ENCODE measurements around the gene MMS19. TPM values are rescaled to one million over a fixed set of nuclear protein-coding genes. Genes with fewer than 3 reads are reported as not detected.

The MMS19 gene, protein sequence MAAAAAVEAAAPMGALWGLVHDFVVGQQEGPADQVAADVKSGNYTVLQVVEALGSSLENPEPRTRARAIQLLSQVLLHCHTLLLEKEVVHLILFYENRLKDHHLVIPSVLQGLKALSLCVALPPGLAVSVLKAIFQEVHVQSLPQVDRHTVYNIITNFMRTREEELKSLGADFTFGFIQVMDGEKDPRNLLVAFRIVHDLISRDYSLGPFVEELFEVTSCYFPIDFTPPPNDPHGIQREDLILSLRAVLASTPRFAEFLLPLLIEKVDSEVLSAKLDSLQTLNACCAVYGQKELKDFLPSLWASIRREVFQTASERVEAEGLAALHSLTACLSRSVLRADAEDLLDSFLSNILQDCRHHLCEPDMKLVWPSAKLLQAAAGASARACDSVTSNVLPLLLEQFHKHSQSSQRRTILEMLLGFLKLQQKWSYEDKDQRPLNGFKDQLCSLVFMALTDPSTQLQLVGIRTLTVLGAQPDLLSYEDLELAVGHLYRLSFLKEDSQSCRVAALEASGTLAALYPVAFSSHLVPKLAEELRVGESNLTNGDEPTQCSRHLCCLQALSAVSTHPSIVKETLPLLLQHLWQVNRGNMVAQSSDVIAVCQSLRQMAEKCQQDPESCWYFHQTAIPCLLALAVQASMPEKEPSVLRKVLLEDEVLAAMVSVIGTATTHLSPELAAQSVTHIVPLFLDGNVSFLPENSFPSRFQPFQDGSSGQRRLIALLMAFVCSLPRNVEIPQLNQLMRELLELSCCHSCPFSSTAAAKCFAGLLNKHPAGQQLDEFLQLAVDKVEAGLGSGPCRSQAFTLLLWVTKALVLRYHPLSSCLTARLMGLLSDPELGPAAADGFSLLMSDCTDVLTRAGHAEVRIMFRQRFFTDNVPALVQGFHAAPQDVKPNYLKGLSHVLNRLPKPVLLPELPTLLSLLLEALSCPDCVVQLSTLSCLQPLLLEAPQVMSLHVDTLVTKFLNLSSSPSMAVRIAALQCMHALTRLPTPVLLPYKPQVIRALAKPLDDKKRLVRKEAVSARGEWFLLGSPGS
- total RNA-seq (2014; rRNA removed; shearing (Covaris generic)) = 73.9 and 87.0 TPM in 2 replicates

DNA sequence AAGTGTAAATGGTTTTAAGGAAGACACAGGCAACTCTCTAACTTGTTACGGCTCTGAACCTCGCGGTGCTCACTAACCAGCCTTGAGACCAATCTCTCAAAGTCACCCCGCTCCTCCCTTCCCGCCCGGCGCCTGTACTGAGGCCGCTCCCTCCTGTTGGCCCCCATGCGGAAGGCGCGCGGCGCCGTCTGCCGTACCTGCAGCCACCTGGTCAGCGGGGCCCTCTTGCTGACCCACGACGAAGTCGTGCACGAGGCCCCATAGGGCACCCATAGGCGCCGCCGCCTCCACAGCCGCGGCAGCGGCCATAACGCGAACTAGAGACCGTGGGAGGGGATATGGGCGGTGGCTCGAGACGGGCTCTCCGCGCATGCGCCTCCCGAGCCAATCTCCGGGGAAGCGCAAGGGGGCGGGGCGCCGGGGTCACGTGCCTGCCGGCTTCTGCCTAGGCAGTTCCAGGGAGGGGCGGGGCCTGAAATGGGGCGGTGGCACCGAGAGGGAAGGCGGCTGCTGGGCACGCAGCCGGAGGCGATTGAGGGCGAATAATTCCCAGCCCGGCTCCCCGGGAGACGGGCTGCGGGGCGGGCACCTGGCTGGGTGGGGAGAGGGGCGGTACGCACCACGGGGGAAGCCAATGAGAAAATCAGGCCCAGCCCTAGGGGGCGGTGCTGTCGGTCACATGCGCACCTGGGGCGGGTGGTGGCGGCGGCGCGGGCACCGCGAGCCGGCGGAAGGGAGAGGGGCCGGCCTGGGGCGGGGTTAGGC lies at the start of gene MMS19:
Gene MMS19 (minus strand): TSS at position 347 of the 765 bp plus-strand sequence. CDS start 38 bp downstream, at position 309.
- DNase-seq (ENCODE audit: low read depth) = peak; percentile 95

- peak; percentile 19 for DNase-seq (ENCODE audit: low read depth)
Measured at GRCh38 chr10:97547962-97548361, 49.7 kb upstream of the MMS19 start.

- no peak for DNase-seq (ENCODE audit: low read depth)
Measured at GRCh38 chr10:97547271-97547600, 49.0 kb upstream of the MMS19 start.

DNA sequence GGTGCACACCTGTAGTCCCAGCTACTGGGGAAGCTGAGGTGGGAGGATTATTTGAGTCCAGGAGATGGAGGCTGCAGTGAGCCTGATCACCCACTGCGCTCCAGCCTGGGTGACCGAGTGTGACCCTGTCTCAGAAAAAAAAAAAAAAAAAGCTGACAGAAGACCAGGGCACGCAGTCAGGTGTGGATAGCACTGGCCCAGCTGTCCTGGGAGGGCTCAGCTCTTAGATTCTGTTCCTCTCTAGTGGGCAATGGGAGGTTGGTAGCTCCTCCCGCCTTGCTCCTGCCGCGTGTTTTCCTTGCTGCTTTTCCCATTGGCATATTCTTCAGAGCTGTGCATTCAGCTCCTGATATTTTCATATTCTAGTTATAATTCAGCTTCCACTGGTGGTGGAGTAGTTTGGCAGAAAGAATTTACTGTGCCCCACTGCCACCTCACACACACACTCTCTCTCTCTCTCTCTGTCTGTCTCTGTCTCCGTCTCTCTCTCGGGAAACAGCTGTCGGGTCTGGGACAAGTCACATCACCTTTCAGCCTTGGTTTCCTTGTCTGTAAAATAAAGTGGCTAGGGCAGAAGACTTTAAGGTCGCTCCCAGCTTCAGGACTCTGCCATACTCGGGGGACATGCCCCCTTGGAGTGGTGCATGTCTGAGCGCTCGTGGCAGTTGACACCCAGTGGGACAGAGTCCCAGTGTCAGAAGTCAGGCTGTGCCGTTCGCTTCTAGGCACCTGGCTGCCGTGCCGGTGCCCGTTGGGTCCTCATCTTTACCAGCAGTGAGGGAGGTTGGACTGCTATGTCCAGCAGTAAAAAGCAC lies 48.4 kb upstream of the MMS19 start:
- DNase-seq (ENCODE audit: low read depth) = no peak

DNA sequence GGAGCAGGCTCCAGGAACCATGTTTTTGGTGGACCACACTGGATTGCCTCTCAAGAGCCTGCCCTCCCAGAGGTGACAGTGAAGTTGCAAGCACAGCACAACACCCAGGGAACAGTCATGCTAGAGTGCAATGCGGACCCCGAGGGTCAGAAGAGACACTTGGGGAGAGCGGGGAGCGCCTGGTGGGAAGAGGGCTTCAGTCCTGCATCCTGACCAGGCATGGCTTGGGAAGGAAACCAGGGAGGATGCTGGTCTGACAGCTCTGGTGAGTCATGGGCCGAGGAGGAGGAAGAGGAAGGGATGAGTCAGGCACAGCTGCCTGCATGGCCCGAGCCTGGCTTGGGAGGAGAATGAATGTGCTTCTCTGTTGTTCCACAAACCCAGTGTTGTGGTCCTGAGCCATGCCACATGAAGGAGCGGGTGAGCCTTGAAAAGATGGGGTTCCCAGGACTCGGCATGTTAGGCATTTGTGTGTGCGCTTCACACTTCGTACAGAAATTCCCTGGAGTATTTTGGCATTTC lies 44.9 kb upstream of the MMS19 start:
- DNase-seq (ENCODE audit: low read depth) = peak; percentile 98

- peak; percentile 94 for DNase-seq (ENCODE audit: low read depth)
Measured at GRCh38 chr10:97542169-97543024, 44.2 kb upstream of the MMS19 start.

DNA sequence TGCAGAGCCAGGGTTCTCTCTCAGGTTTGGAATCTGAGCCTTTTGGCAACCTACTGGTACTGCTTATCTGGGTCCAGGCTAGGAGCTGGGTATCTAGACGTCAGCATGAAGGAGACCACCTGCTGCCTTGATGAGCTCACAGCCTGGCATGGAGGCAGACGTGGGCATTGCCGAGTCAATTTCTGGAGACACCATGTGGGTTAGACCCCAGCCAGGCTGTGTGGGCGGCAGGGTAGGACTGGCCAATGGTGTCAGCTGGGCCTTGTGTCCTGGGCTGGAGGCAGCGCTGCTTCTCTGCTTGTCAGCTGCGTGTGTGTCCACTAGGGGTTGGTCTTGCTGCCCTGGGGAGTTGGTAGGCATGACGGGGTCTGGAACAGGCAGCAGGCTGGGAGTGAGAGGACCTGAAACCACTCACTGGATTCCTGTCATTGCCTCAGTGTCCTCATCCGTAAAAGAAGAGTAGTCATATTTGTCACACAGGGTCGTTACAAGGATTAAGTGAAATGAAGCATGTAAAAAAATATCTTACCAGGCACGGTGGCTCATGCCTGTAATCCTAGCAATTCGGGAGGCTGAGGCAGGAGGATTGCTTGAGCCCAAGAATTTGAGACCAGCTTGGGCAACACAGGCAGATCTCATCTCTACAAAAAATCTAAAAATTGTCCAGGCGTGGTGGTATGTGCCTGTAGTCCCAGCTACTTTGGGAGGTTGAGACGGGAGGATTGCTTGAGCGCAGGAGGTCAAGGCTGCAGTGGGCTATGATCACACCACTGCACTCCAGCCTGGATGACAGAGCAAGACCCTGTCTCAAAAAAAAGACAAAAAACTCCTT lies 42.7 kb upstream of the MMS19 start:
- no peak for DNase-seq (ENCODE audit: low read depth)

GRCh38 chr10:97539523-97540200 lies 41.4 kb upstream of the MMS19 start:
- DNase-seq (ENCODE audit: low read depth) = peak; percentile 61

DNA sequence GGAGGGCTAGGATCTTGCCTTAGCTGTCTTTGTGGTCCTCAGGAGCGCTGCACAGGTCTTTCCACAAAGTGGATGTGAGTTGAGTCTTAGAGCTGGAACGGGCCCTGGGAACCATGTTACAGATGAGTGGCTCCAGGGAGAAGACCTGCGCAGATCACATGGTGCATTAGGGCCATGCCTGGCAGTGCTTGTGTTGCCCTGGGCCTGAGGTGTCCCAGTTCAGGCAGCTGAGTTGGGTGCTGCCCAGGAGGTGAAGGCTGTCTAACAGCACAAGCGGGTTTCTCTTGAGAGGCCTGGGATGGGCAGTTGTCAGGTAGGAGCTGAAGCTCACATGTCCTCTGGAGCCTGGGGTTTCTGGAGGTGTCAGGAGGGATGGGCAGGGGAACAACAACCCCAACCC lies 40.6 kb upstream of the MMS19 start:
- no peak for DNase-seq (ENCODE audit: low read depth)

DNA sequence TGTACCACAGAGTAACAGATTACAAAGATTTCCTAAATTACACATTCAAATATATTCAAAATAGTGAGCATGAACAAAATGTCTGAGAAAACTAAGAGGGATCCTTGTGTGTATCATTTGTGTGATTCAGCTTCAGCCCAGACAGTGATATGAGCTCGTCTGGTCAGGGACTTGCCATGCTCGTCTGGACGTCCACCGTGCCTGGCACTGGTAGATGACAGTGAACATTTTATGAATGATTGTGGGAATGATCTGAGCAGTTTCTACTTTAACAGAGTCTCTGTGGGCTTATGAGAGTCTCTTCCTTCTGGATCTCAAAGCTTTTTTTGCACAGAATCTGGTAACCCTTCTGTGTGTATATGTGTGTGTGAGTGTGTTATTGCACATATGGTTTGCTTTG lies 40.2 kb upstream of the MMS19 start:
- peak; percentile 40 for DNase-seq (ENCODE audit: low read depth)

- no peak for DNase-seq (ENCODE audit: low read depth)
Measured at GRCh38 chr10:97537186-97537869, 39.1 kb upstream of the MMS19 start.

- DNase-seq (ENCODE audit: low read depth) = peak; percentile 33
Measured at GRCh38 chr10:97534746-97535367, 36.6 kb upstream of the MMS19 start.

DNA sequence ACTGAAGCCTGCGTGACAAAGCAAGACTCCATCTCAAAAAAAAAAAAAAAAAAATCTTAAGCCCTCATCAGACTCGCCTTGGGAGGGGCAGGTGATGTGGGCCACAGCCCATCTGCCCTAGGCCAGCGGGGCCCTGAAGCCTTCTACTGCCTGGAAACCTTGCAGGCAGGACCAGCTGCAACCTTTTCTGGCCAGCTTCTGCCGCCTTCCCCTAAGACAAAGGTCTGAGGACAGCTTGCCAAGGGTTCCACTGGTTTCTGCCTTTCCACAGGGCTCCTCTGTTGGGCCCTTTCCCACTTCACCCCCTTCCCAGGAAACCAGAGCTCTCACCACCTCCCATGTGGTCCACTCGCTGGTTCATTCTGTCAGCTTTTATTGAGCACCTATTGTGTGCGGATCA lies 35.7 kb upstream of the MMS19 start:
- no peak for DNase-seq (ENCODE audit: low read depth)

DNA sequence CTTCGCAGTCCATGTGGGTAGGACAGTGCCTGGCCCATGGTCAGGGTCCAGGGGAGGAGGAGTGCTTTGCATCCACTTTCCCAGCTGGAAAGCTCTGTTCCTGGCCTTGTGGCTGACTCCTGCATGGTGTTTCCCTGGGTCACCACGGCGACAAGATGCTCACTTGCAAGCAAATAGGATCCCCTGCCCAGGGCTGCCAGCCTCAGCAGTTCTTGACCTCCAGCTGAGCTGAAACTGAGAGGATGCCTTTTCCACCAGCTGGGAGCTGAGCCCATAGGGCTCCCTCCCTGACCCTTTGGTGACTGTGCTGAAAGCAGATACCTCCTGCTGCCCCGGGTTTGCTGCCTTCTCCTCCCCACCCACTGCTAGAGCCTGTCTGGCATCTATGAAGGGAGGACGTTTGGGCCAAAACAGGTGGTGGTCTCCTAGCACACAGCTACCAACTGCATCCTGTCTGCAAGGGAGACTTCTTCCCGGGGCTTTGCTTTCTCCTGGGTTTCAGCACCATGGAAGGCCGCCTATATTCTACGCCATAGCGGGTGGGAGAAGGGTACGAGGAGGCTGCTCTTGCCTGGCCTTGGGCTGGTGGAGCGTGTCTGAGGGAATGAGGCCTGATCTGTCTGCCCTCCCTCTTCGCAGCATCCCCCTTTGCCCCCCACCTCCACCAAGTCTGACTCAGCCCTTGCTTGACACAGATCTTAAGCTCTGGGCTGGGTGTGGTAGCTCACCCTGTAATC lies 34.9 kb upstream of the MMS19 start:
- peak; percentile 61 for DNase-seq (ENCODE audit: low read depth)

GRCh38 chr10:97531401-97531986 lies 33.3 kb upstream of the MMS19 start:
- peak; percentile 46 for DNase-seq (ENCODE audit: low read depth)
